GM18519 (cell line): Measurements from ENCODE around the gene PEPD.

ENCODE experiments used
- ATAC-seq: cut with Tn5 transposase; IDR thresholded peaks from one replicate; pipeline ENCODE4 v1.9.1; 2021; ENCODE audit warnings: mild to moderate bottlenecking, moderate library complexity; ENCODE audit not compliant: unreplicated experiment, low FRiP score

The PEPD gene

GRCh38 chr19:33375156-33375836 is 146.3 kb downstream of the PEPD start:
- no peak for ATAC-seq

GRCh38 chr19:33374236-33374714 is 147.3 kb downstream of the PEPD start:
- ATAC-seq = no peak

GRCh38 chr19:33373453-33374235 is 147.9 kb downstream of the PEPD start, which contains the start of gene CEBPG:
CEBPG (plus strand) TSS chr19:33373709; CDS start chr19:33379240, 5,531 bp downstream.
- peak; percentile 77 for ATAC-seq

- no peak for ATAC-seq
Observed at GRCh38 chr19:33370783-33371182, 150.8 kb downstream of the PEPD start.

- ATAC-seq = no peak
Observed at GRCh38 chr19:33368074-33368864, 153.3 kb downstream of the PEPD start.

- no peak for ATAC-seq
Observed at GRCh38 chr19:33366897-33367296, 154.7 kb downstream of the PEPD start.

GRCh38 chr19:33366127-33366526 is 155.5 kb downstream of the PEPD start:
- ATAC-seq = no peak

GRCh38 chr19:33365691-33366090 is 155.9 kb downstream of the PEPD start:
- no peak for ATAC-seq

- ATAC-seq = no peak
Observed at GRCh38 chr19:33363476-33363875, 158.1 kb downstream of the PEPD start.

GRCh38 chr19:33362508-33363228 is 158.9 kb downstream of the PEPD start:
- no peak for ATAC-seq

- no peak for ATAC-seq
Observed at GRCh38 chr19:33359581-33359980, 162.0 kb downstream of the PEPD start.

GRCh38 chr19:33358408-33358807 is 163.2 kb downstream of the PEPD start:
- no peak for ATAC-seq

- no peak for ATAC-seq
Observed at GRCh38 chr19:33357556-33357955, 164.0 kb downstream of the PEPD start.

- ATAC-seq = no peak
Observed at GRCh38 chr19:33355535-33355934, 166.1 kb downstream of the PEPD start.

- ATAC-seq = no peak
Observed at GRCh38 chr19:33350538-33351309, 170.9 kb downstream of the PEPD start.

GRCh38 chr19:33349319-33350289 is 172.0 kb downstream of the PEPD start:
- no peak for ATAC-seq

GRCh38 chr19:33348301-33349010 is 173.1 kb downstream of the PEPD start:
- ATAC-seq = no peak

GRCh38 chr19:33347300-33347699 is 174.3 kb downstream of the PEPD start:
- no peak for ATAC-seq
